WTC11 (cell line): ENCODE measurements around the gene NFIX.

Source experiments
- CREB1 ChIP-seq: sonication (generic); formaldehyde crosslinking; IDR thresholded peaks from 2 replicates; pipeline ENCODE4 v1.8.0; 2023; ENCODE audit warnings: mild to moderate bottlenecking, missing genetic modification reagents
- CREM ChIP-seq: sonication (generic); formaldehyde crosslinking; IDR thresholded peaks from 2 replicates; pipeline ENCODE4 v1.8.1; 2022; ENCODE audit warnings: mild to moderate bottlenecking, missing genetic modification reagents, moderate library complexity
- JUN ChIP-seq: sonication (generic); formaldehyde crosslinking; IDR thresholded peaks from 2 replicates; pipeline ENCODE4 v1.8.0; 2023; ENCODE audit warnings: mild to moderate bottlenecking, missing genetic modification reagents
- TEAD4 ChIP-seq: sonication (generic); formaldehyde crosslinking; IDR thresholded peaks from 2 replicates; pipeline ENCODE4 v1.8.0; 2022; ENCODE audit warnings: mild to moderate bottlenecking, missing genetic modification reagents
- ZBTB21 ChIP-seq: sonication (generic); formaldehyde crosslinking; IDR thresholded peaks from 2 replicates; pipeline ENCODE4 v1.8.1; 2023; ENCODE audit warnings: mild to moderate bottlenecking, missing genetic modification reagents, borderline replicate concordance
- TF ChIP-seq, protein P1 (sequence below): sonication (generic); formaldehyde crosslinking; IDR thresholded peaks from 2 replicates; pipeline ENCODE4 v1.8.0; 2022; ENCODE audit warnings: mild to moderate bottlenecking, missing genetic modification reagents
- TF ChIP-seq, protein P2 (sequence below): fragments of 200-600 bp; IDR thresholded peaks from 2 replicates; pipeline ENCODE4 v1.8.0; 2022; ENCODE audit warnings: antibody characterized with exemption

DNA sequence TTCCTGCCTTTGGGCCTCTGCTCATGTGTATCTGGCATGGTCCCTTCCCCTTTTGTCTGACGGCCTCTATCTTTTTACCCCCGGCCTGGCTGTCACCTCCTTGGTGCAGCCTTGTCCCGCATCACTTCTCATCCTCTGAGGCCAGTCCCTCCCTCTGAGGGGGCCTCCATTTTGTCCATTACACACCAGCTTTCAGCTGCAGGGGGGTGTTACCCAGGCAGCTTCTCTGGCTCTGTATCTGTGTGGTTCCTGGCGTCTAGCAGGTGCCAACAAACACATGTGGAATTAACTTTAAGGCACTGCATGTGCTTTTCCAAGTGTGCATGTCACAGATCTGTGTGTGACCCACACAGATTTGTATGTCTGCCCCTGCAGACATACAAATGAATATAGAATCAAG, 55.0 kb downstream of the NFIX start:
- TF ChIP-seq JUN (CRISPR knock-in tag) (no peak), TEAD4 (no peak), CREB1 (no peak), ZBTB21 (CRISPR knock-in tag) (no peak), CREM (CRISPR knock-in tag) (no peak)
- TF ChIP-seq, protein P1, sequence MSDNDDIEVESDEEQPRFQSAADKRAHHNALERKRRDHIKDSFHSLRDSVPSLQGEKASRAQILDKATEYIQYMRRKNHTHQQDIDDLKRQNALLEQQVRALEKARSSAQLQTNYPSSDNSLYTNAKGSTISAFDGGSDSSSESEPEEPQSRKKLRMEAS (CRISPR knock-in tag), result no peak
- TF ChIP-seq, protein P2, sequence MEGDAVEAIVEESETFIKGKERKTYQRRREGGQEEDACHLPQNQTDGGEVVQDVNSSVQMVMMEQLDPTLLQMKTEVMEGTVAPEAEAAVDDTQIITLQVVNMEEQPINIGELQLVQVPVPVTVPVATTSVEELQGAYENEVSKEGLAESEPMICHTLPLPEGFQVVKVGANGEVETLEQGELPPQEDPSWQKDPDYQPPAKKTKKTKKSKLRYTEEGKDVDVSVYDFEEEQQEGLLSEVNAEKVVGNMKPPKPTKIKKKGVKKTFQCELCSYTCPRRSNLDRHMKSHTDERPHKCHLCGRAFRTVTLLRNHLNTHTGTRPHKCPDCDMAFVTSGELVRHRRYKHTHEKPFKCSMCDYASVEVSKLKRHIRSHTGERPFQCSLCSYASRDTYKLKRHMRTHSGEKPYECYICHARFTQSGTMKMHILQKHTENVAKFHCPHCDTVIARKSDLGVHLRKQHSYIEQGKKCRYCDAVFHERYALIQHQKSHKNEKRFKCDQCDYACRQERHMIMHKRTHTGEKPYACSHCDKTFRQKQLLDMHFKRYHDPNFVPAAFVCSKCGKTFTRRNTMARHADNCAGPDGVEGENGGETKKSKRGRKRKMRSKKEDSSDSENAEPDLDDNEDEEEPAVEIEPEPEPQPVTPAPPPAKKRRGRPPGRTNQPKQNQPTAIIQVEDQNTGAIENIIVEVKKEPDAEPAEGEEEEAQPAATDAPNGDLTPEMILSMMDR, result no peak
